SH-SY5Y (cell line): ENCODE data around the gene BBS12.

Experiments used
- GATA2 ChIP-seq: IDR thresholded peaks from 2 replicates; pipeline ENCODE4 v1.6.1; 2011; ENCODE audit warnings: mild to moderate bottlenecking, low read depth, low read length
- GATA3 ChIP-seq: IDR thresholded peaks from 2 replicates; pipeline ENCODE4 v1.6.1; 2011; ENCODE audit warnings: low read depth, mild to moderate bottlenecking, low read length, moderate library complexity

DNA sequence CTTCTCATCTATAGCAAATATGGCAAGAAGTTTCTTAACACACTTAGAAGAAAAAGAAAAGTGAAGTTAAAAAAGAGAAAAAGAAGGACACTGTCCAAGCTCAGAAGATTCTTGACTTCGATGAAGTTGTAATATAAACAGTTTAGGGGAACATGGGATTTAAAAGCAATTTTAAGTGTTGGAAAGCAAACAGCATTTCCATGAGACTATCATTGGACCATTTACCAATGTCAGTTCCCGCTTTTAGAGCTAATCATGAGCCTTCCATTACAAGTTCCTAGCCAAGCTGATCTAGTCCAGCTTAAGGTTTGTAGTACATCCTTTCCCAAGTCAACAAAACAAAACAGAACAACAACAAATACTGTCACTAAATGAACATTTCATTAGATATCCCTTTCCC is 49.0 kb downstream of the BBS12 start:
- no peak for TF ChIP-seq GATA3
- no peak for TF ChIP-seq GATA2
